ENCODE measurements around the gene NTM. TPM values are rescaled to one million over a fixed set of nuclear protein-coding genes. Genes with fewer than 3 reads are reported as not detected.
A peak's percentile ranks its signal among the peaks of the same experiment; 100 is the strongest.

NTM gene
- total and polyA plus RNA-seq, 12 donors = 0.26 to 11.5 (median 4.0) TPM

- no peaks in the 10 kb centered on the region for H3K4me1 ChIP-seq (replicated peaks in 1 of 2)
- no peaks in the 10 kb centered on the region for H3K27me3 ChIP-seq
- no peak for TF ChIP-seq POLR2A (IDR thresholded peaks at IDR 0.05)
- no peak for TF ChIP-seq CTCF (IDR thresholded peaks at IDR 0.05)
- no peak overlapping the region for H3K4me3 ChIP-seq
- no peaks in the 10 kb centered on the region for H3K36me3 ChIP-seq (replicated peaks in 1 of 2)
- intact Hi-C loops (cut with DNase I) = no loop called here
- DNase-seq = no peak
- H3K27ac ChIP-seq = peak overlapping the region in 2 of 5 donors; percentile 16 to 42
- H3K9me3 ChIP-seq (replicated peaks in 1 of 3) = no peaks in the 10 kb centered on the region
- WGBS, 4 donors = 33 to 44% (median 38%) methylated on average over 8 of the region's 8 CpGs
Observed at GRCh38 chr11:131633921-131634715, 263.7 kb downstream of the NTM start.

GRCh38 chr11:131637469-131638175, 267.2 kb downstream of the NTM start:
- H3K4me3 ChIP-seq = no peak overlapping the region
- H3K9me3 ChIP-seq (replicated peaks in 1 of 3) = no peaks in the 10 kb centered on the region
- intact Hi-C loops (cut with DNase I) = no loop called here
- H3K4me1 ChIP-seq (replicated peaks in 1 of 2) = no peaks in the 10 kb centered on the region
- H3K27ac ChIP-seq = no peak overlapping the region
- DNase-seq = no peak
- no peaks in the 10 kb centered on the region for H3K27me3 ChIP-seq
- no peaks in the 10 kb centered on the region for H3K36me3 ChIP-seq (replicated peaks in 1 of 2)
- 69 to 84% (median 80%) methylated on average over 6 of the region's 6 CpGs for WGBS, 4 donors
- TF ChIP-seq CTCF (IDR thresholded peaks at IDR 0.05) (no peak), POLR2A (IDR thresholded peaks at IDR 0.05) (no peak)

GRCh38 chr11:131638889-131639288, 268.5 kb downstream of the NTM start:
- intact Hi-C loops (cut with DNase I) = no loop called here
- WGBS, 4 donors = 77 to 83% (median 80%) methylated on average over 3 of the region's 3 CpGs
- TF ChIP-seq POLR2A (IDR thresholded peaks at IDR 0.05) = no peak
- no peak for TF ChIP-seq CTCF (IDR thresholded peaks at IDR 0.05)
- no peaks in the 10 kb centered on the region for H3K36me3 ChIP-seq (replicated peaks in 1 of 2)
- no peak overlapping the region for H3K4me3 ChIP-seq
- no peak overlapping the region for H3K27ac ChIP-seq
- no peaks in the 10 kb centered on the region for H3K9me3 ChIP-seq (replicated peaks in 1 of 3)
- no peak for DNase-seq
- H3K27me3 ChIP-seq = no peaks in the 10 kb centered on the region
- no peaks in the 10 kb centered on the region for H3K4me1 ChIP-seq (replicated peaks in 1 of 2)

GRCh38 chr11:131640320-131640719, 269.9 kb downstream of the NTM start:
- no peaks in the 10 kb centered on the region for H3K27me3 ChIP-seq
- TF ChIP-seq CTCF (IDR thresholded peaks at IDR 0.05) (no peak), POLR2A (IDR thresholded peaks at IDR 0.05) (no peak)
- 73 to 81% (median 75%) methylated on average over 5 of the region's 5 CpGs for WGBS, 4 donors
- H3K4me1 ChIP-seq (replicated peaks in 1 of 2) = no peaks in the 10 kb centered on the region
- H3K36me3 ChIP-seq (replicated peaks in 1 of 2) = no peaks in the 10 kb centered on the region
- no peaks in the 10 kb centered on the region for H3K9me3 ChIP-seq (replicated peaks in 1 of 3)
- no peak for DNase-seq
- intact Hi-C loops (cut with DNase I) = no loop called here
- H3K4me3 ChIP-seq = no peak overlapping the region
- no peak overlapping the region for H3K27ac ChIP-seq

Measured in adrenal gland (tissue), 12 donors.